Measurements from ENCODE around the gene TNFRSF8. TPM values are rescaled to one million over a fixed set of nuclear protein-coding genes. Genes with fewer than 3 reads are reported as not detected.

The TNFRSF8 gene
- total and polyA plus RNA-seq, 2 donors (not counting 1 experiment from before 2014, with no cell fraction given) = 0.36 to 0.57 TPM

DNA sequence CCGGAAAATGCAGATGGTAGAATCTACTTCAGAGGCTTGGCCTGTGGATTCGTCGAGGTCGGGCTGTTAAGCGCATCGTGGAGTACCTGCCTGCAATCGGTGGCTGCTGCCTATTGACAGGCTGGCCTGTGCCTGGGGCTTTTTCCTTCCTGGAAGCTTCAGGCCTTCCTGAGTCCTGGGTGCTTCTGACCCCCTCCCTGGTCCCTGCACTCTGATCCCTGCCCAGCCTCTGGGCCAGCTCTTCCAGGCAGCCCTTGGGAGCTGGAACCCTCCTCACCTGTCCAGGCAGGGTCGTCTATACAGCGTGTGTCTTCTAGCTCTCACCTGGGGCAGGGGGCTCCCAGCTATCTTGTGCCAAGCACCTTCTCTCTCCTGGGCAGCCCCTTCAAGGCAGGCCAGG is 63.7 kb downstream of the TNFRSF8 start:
- no peaks in the 10 kb centered on the region for H3K27me3 Mint-ChIP-seq
- ATAC-seq (ENCODE audit: low read depth) = no peak
- POLR2A ChIA-PET = interaction anchor here (0.6 to 5.6 kb wide), 4 partner anchors 24 to 83 kb away, joined by 3 to 42 read pairs (median 8); no protein-coding TSS in a partner anchor
- H3K27ac Mint-ChIP-seq = no peak overlapping the region
- CTCF ChIA-PET = interaction anchor here (0.5 to 13.6 kb wide), 13 partner anchors 13 to 219 kb away, joined by 3 to 685 read pairs (median 45); no protein-coding TSS in a partner anchor
- H3K27ac ChIP-seq (ENCODE audit: low read length in 2 of 2) = no peak overlapping the region
- peaks cover 22 to 38% of the 10 kb centered on the region in 2 donors for H3K4me1 ChIP-seq (ENCODE audit: control insufficient read depth in 2 of 2, insufficient read depth in 2 of 2, low read length in 2 of 2)
- no peak overlapping the region for H3K4me3 ChIP-seq (ENCODE audit: control extremely low read depth in 1 of 5, extremely low read depth in 1 of 5, insufficient read depth in 1 of 5, low read depth in 2 of 5, low read length in 4 of 5)
- no peaks in the 10 kb centered on the region for H3K36me3 ChIP-seq (replicated peaks in 1 of 2; ENCODE audit: control extremely low read depth in 1 of 2, control insufficient read depth in 1 of 2, extremely low read depth in 1 of 2, insufficient read depth in 2 of 2, low read length in 1 of 2)
- WGBS (ENCODE audit: insufficient coverage) = 98% methylated on average over 9 of the region's 9 CpGs
- intact Hi-C loops (cut with micrococcal nuclease) = loop anchor here (5.0 kb wide), 1 partner anchor 41 kb away; the partner anchor contains the start of gene TNFRSF1B
- H3K9ac ChIP-seq (ENCODE audit: low read length) = no peak overlapping the region
- no peak overlapping the region for H3K4me2 ChIP-seq (replicated peaks; ENCODE audit: low read depth, low read length, poor library complexity, severe bottlenecking)
- H3K4me1 Mint-ChIP-seq = peaks cover 37% of the 10 kb centered on the region
- TF ChIP-seq EZH2 (IDR thresholded peaks at IDR 0.05; ENCODE audit: borderline replicate concordance, insufficient read depth, low read depth, low read length, poor library complexity, severe bottlenecking) = no peak
- TF ChIP-seq, protein P1, sequence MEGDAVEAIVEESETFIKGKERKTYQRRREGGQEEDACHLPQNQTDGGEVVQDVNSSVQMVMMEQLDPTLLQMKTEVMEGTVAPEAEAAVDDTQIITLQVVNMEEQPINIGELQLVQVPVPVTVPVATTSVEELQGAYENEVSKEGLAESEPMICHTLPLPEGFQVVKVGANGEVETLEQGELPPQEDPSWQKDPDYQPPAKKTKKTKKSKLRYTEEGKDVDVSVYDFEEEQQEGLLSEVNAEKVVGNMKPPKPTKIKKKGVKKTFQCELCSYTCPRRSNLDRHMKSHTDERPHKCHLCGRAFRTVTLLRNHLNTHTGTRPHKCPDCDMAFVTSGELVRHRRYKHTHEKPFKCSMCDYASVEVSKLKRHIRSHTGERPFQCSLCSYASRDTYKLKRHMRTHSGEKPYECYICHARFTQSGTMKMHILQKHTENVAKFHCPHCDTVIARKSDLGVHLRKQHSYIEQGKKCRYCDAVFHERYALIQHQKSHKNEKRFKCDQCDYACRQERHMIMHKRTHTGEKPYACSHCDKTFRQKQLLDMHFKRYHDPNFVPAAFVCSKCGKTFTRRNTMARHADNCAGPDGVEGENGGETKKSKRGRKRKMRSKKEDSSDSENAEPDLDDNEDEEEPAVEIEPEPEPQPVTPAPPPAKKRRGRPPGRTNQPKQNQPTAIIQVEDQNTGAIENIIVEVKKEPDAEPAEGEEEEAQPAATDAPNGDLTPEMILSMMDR (IDR thresholded peaks at IDR 0.05) = no peak
- H3K4me3 Mint-ChIP-seq = peak overlapping the region; percentile 10
- no peaks in the 10 kb centered on the region for H3K27me3 ChIP-seq (replicated peaks in 1 of 4; ENCODE audit: control extremely low read depth in 1 of 4, control insufficient read depth in 3 of 4, insufficient read depth in 4 of 4, low read length in 3 of 4)
- no peak for DNase-seq
- no peaks in the 10 kb centered on the region for H3K9me3 Mint-ChIP-seq (ENCODE audit: insufficient read depth)
- H3K79me2 ChIP-seq (ENCODE audit: control insufficient read depth, insufficient read depth, low read length) = no peaks in the 10 kb centered on the region
- no peaks in the 10 kb centered on the region for H4K20me1 ChIP-seq (ENCODE audit: control insufficient read depth, insufficient read depth, low read length, poor library complexity, severe bottlenecking)
- no peak overlapping the region for H2AFZ ChIP-seq (ENCODE audit: insufficient read depth, low read depth, low read length, poor library complexity, severe bottlenecking)
- H3K9me3 ChIP-seq (ENCODE audit: control extremely low read depth in 1 of 3, control insufficient read depth in 2 of 3, insufficient read depth in 1 of 3, low read length in 2 of 3) = no peaks in the 10 kb centered on the region

DNA sequence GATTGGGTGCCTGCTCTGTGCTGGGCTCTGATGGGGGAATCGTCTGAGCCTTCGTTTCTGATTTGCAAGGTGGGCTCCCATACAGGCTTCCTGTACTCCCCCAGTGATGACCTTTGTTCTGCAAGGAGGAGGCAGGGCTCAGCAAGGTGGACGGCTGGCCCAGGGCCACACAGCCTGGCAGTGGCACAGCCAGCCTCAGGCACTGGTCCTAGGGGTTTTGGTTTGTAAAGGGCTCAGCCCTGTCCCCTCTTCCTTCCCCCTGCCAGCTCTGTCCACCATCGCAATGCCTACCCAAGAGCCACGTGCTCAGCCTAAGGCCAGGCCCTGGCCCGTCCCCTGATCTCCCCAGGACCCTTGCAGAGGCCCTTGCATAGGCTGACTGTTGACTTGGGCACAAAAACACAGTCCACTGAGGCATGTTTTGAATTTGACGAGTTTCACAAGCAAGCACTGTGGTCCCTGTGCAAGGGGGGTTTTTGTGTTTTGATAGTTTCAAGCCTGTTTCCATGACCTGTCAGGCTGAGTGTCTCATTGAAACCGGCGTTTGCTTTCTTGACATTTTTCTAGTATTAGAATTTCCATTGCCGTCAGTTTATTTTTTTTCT is 64.2 kb downstream of the TNFRSF8 start:
- DNase-seq (no peak), ATAC-seq (ENCODE audit: low read depth) (no peak)
- H4K20me1 ChIP-seq (ENCODE audit: control insufficient read depth, insufficient read depth, low read length, poor library complexity, severe bottlenecking) = no peaks in the 10 kb centered on the region
- Mint-ChIP-seq H3K27me3 (no peaks in the 10 kb centered on the region), H3K4me3 (no peak overlapping the region), H3K4me1 (peaks cover 42% of the 10 kb centered on the region), H3K9me3 (ENCODE audit: insufficient read depth) (no peaks in the 10 kb centered on the region), H3K27ac (no peak overlapping the region)
- CTCF ChIA-PET = interaction anchor here (0.9 to 13.6 kb wide), 11 partner anchors 13 to 220 kb away, joined by 3 to 685 read pairs (median 45); no protein-coding TSS in a partner anchor
- H3K4me3 ChIP-seq (ENCODE audit: control extremely low read depth in 1 of 5, extremely low read depth in 1 of 5, insufficient read depth in 1 of 5, low read depth in 2 of 5, low read length in 4 of 5) = no peak overlapping the region
- no peak overlapping the region for H3K9ac ChIP-seq (ENCODE audit: low read length)
- H3K9me3 ChIP-seq (ENCODE audit: control extremely low read depth in 1 of 3, control insufficient read depth in 2 of 3, insufficient read depth in 1 of 3, low read length in 2 of 3) = no peaks in the 10 kb centered on the region
- WGBS (ENCODE audit: insufficient coverage) = 97% methylated on average over 8 of the region's 10 CpGs
- intact Hi-C loops (cut with micrococcal nuclease) = loop anchor here (5.0 kb wide), 1 partner anchor 40 kb away; the partner anchor contains the start of gene TNFRSF1B
- POLR2A ChIA-PET = interaction anchor here (0.8 to 5.6 kb wide), 2 partner anchors 23 to 82 kb away, joined by 3 to 42 read pairs; no protein-coding TSS in a partner anchor
- H3K4me1 ChIP-seq (ENCODE audit: control insufficient read depth in 2 of 2, insufficient read depth in 2 of 2, low read length in 2 of 2) = peaks cover 27 to 43% of the 10 kb centered on the region in 2 donors
- H3K4me2 ChIP-seq (replicated peaks; ENCODE audit: low read depth, low read length, poor library complexity, severe bottlenecking) = no peak overlapping the region
- no peaks in the 10 kb centered on the region for H3K36me3 ChIP-seq (replicated peaks in 1 of 2; ENCODE audit: control extremely low read depth in 1 of 2, control insufficient read depth in 1 of 2, extremely low read depth in 1 of 2, insufficient read depth in 2 of 2, low read length in 1 of 2)
- TF ChIP-seq EZH2 (IDR thresholded peaks at IDR 0.05; ENCODE audit: borderline replicate concordance, insufficient read depth, low read depth, low read length, poor library complexity, severe bottlenecking) = no peak
- TF ChIP-seq, protein P1 (IDR thresholded peaks at IDR 0.05) = no peak
- no peaks in the 10 kb centered on the region for H3K27me3 ChIP-seq (replicated peaks in 1 of 4; ENCODE audit: control extremely low read depth in 1 of 4, control insufficient read depth in 3 of 4, insufficient read depth in 4 of 4, low read length in 3 of 4)
- H2AFZ ChIP-seq (ENCODE audit: insufficient read depth, low read depth, low read length, poor library complexity, severe bottlenecking) = no peak overlapping the region
- no peaks in the 10 kb centered on the region for H3K79me2 ChIP-seq (ENCODE audit: control insufficient read depth, insufficient read depth, low read length)
- H3K27ac ChIP-seq (ENCODE audit: low read length in 2 of 2) = no peak overlapping the region
